Spleen (tissue), 7 donors: Measurements from ENCODE around the gene GOSR1.

ENCODE experiments used
- POLR2A ChIP-seq, 3 donors: fragments of 450-650 bp; IDR thresholded peaks; one replicate each; pipeline ENCODE4 v1.5.1; 2017; ENCODE audit warnings: antibody characterized with exemption in 3 of 3, mild to moderate bottlenecking in 1 of 3
- POLR2AphosphoS5 ChIP-seq, 3 donors: sonication (generic); formaldehyde crosslinking; IDR thresholded peaks; one replicate each; pipeline ENCODE4 v1.5.1; 2017; ENCODE audit warnings: antibody characterized with exemption in 3 of 3
- TF ChIP-seq, protein P1 (sequence below), 11 experiments: fragments of 200-600 bp in 7 of 11; fragments of 450-650 bp in 4 of 11; sonication (generic) in 4 of 11; IDR thresholded peaks in 8 of 11; conservative IDR thresholded peaks in 3 of 11; 1 replicate in 7 of 11; 2 replicates in 4 of 11; pipeline versions ENCODE4 v1.4.0 to v1.8.0; 2016 to 2021; ENCODE audit warnings: antibody characterized with exemption in 11 of 11, inconsistent platforms in 4 of 11, mild to moderate bottlenecking in 1 of 11
- donor health status: DM: no; HTN: no; CAD: no; lungs with moderate emphysema.
- donor health status: DM: no; HTN: no; CAD: no.
- donor health status: DM: no; HTN: no; CAD: no.

GRCh38 chr17:30519166-30519565 lies 42.0 kb downstream of the GOSR1 start:
- TF ChIP-seq, protein P1, sequence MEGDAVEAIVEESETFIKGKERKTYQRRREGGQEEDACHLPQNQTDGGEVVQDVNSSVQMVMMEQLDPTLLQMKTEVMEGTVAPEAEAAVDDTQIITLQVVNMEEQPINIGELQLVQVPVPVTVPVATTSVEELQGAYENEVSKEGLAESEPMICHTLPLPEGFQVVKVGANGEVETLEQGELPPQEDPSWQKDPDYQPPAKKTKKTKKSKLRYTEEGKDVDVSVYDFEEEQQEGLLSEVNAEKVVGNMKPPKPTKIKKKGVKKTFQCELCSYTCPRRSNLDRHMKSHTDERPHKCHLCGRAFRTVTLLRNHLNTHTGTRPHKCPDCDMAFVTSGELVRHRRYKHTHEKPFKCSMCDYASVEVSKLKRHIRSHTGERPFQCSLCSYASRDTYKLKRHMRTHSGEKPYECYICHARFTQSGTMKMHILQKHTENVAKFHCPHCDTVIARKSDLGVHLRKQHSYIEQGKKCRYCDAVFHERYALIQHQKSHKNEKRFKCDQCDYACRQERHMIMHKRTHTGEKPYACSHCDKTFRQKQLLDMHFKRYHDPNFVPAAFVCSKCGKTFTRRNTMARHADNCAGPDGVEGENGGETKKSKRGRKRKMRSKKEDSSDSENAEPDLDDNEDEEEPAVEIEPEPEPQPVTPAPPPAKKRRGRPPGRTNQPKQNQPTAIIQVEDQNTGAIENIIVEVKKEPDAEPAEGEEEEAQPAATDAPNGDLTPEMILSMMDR (IDR thresholded peaks at IDR 0.05 in 8 of 11, conservative IDR thresholded peaks at IDR 0.05 in 3 of 11) = no peak
- no peak for TF ChIP-seq POLR2A (IDR thresholded peaks at IDR 0.05)
- no peak for TF ChIP-seq POLR2AphosphoS5 (IDR thresholded peaks at IDR 0.05)
